Measurements from ENCODE around the gene GRPEL2.
A peak's percentile ranks its signal among the peaks of the same experiment; 100 is the strongest.

GRPEL2 gene

DNA sequence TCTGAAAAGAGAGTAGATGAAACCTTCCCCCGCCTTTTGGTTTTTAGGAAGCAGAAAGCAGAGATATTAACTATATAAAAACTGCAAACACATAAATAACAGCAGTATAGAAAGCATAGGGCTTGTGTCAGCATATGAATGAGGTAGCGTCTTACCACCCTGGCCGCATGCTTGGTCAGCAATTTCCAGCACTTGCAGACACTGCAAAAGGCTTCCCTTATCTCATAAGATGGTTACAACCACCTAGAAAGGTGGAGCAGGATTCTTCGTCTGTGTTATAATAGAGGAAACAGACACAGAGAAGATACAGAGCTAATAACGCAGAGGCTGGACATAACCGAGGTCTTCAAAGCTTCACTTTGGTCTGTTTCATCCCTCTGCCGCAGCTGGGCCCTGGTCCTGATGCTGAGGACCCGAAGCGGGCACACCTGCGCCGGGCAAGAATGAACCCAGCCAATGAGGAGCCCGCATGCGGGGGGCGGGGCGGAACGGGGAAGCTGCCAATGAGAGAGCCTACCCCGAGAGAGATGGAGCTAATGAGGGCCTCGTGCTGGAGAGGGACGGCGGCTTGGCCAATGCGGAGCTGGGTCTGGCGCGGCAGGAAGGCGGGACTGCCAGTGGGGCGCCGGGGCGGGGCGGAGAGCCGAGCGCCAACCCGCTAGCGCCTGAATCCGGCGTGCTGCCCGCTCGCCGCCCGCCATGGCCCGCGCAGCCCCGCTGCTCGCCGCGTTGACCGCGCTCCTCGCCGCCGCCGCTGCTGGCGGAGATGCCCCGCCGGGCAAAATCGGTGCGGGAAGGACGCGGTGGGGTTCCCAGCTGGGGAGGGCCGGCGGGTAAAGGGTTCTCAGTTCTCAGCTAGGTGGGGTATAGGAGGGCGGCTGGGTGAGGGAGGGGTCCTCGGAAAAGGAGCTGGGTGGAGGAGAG is 12.3 kb downstream of the GRPEL2 start, which contains the start of gene PCYOX1L:
TSS of gene PCYOX1L (plus strand) at position 677 of the 924 bp plus-strand sequence. CDS start at position 700, 23 bp downstream.
- TF ChIP-seq POLR2A (IDR thresholded peaks at IDR 0.05; ENCODE audit: low read depth, low read length) = peak; percentile 88
- DNase-seq (ENCODE audit: insufficient read length, low spot score) = peak; percentile 93
- FAIRE-seq = no peak

DNA sequence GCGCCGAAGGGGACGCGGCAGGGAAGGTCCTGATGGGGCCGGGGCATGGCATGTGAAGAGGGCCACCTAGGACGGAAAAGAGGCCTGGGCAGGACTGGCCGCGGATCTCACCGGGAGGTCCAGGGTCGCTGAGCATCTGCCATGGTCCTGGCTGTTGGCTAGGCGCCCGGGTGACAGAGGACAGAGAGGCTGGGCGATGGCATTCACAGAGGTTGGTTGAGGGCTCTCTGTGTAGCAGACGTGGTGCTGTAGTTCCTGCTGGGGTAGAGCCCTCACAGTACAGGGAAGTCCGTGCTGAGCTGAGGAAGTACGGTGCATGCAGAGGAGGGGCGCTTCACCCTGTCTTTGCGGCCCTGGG is 13.0 kb downstream of the GRPEL2 start:
- no peak for TF ChIP-seq POLR2A (IDR thresholded peaks at IDR 0.05; ENCODE audit: low read depth, low read length)
- FAIRE-seq = no peak
- DNase-seq (ENCODE audit: insufficient read length, low spot score) = no peak

DNA sequence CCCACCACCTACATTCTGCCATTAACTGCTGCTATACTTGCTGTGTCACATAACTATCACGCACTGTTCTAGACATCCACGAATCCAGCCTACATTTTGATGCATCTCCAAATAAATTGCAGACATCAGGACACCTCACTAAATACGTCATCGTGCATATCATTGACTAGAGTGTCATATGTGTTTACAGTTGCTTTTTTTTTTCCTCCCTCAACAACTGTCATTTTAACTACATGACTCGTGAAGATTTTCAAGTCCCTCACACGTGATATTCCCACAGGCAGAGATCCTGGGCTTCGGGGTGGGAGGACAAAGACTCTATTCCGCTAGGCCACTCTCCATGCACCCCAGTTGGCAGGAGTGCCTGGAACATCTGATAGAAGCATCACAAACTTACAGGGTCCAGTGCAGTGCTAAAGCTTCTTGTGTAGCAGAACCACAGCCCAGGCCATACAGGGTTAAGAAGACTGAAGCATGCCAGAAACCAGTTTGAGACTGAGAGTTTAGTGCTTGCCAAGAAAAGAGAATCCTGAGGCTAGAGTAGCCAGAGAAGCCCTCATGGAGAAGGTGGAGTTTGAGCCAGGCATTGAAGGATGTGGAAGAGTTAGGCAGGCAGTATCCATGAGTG is 13.7 kb downstream of the GRPEL2 start:
- FAIRE-seq = no peak
- no peak for TF ChIP-seq POLR2A (IDR thresholded peaks at IDR 0.05; ENCODE audit: low read depth, low read length)
- no peak for DNase-seq (ENCODE audit: insufficient read length, low spot score)

DNA sequence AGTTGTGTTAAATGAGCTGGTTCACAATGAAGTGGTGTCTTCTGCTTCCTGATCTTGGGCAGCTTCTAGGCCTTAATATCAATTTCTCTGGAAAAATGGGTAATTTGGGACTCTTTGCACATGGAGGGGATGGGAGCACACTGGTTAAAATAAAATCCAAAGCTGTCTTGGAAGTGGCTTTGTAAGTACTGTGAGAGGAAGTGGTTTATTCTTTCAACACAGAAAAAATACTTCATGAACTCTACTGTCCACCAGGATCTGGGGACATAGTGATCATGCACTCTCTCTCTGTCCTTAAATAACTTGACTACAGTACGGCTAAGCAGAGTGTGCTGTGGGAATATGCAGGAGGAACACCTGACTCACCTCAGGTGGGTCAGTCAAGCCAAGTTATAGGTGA is 15.0 kb downstream of the GRPEL2 start:
- no peak for DNase-seq (ENCODE audit: insufficient read length, low spot score)
- no peak for FAIRE-seq
- TF ChIP-seq POLR2A (IDR thresholded peaks at IDR 0.05; ENCODE audit: low read depth, low read length) = no peak

DNA sequence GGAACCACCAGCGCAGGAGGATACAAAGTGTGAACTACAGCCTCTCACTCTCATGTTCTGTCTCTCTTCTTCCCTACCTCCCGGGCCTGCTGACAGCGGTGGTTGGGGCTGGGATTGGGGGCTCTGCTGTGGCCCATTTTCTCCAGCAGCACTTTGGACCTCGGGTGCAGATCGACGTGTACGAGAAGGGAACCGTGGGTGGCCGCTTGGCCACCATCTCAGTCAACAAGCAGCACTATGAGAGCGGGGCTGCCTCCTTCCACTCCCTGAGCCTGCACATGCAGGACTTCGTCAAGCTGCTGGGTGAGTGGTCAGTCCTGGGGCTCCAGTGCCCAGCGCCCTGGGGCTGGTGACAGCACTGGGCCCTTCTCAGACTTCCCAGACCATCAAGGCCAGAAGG is 17.2 kb downstream of the GRPEL2 start:
- FAIRE-seq (no peak), DNase-seq (ENCODE audit: insufficient read length, low spot score) (no peak)

DNA sequence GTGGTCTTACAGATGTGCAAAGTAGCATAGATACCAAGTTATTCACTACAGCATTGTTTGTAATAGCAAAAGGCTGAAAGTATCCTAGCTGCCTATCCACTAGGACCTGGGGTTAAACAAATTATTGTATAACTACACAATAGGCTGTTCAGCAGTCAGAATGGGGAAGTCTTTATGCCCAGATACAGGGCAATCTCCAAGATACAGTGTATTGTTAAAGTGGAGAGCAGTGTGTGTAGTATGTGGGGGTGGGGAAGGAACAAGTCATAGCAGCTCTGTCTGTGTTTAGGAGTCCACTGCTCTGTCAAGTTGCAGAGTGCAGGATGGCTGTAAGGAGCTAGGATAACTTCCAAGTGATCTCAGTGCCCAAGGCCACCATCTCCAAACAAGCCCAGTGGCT is 18.1 kb downstream of the GRPEL2 start:
- no peak for DNase-seq (ENCODE audit: insufficient read length, low spot score)
- TF ChIP-seq POLR2A (IDR thresholded peaks at IDR 0.05; ENCODE audit: low read depth, low read length) = no peak
- no peak for FAIRE-seq

More for the DNA sequence above, 17.2 kb downstream of the GRPEL2 start:
- TF ChIP-seq POLR2A (IDR thresholded peaks at IDR 0.05; ENCODE audit: low read depth, low read length) = no peak

DNA sequence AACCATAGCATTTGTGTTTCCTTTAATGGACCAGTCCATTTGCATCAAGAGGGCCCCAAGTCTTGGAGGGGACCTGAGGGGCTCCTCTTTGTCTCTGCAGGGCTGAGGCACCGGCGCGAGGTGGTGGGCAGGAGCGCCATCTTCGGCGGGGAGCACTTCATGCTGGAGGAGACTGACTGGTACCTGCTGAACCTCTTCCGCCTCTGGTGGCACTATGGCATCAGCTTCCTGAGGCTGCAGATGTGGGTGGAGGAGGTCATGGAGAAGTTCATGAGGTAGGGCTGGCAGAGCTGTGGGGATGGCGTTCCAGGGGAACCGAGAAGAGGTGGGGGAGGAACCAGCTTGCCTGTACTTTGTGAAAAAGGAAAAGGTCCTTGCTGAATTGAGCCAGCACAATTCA is 18.6 kb downstream of the GRPEL2 start:
- no peak for TF ChIP-seq POLR2A (IDR thresholded peaks at IDR 0.05; ENCODE audit: low read depth, low read length)
- no peak for FAIRE-seq
- DNase-seq (ENCODE audit: insufficient read length, low spot score) = no peak

DNA sequence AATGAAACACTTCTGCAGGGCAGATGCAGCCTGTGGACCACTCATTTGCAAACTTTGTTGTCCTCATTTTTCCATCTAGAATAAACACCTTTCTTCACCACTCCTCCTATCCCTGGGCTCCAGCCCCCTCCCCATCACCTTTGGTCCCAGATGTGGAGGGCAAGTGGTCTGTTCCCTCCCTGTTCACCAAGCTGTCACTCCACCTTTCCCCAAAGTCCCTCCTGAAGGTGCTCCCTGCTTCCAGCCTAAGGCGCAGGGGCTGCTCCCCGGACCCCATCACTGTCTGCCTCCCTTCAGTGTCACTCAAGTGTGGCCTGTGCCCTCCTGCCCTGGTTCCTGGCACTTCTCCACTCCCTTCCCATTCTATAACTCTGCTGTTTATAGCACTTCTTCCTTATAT is 19.4 kb downstream of the GRPEL2 start:
- FAIRE-seq (no peak), DNase-seq (ENCODE audit: insufficient read length, low spot score) (no peak)
- TF ChIP-seq POLR2A (IDR thresholded peaks at IDR 0.05; ENCODE audit: low read depth, low read length) = no peak

DNA sequence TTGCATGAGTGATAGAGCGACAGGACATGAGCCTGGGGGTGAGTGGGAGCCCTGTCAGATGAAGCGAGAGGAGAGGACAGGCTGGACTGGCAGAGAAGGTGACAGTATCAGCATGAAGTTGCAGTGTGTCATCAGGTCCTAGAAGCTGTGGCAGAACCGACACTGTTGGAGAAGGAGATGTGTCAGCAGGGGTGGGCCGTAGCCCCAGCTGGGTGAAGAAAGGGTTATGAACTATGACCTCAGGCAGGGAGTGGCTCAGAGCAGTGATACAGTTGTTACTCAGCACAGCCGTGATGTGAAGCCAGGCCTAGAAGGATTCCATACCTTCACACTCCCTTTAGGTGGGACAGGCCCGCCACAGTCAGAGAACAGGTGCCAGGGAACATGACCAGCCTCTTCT is 20.1 kb downstream of the GRPEL2 start:
- no peak for FAIRE-seq
- DNase-seq (ENCODE audit: insufficient read length, low spot score) = no peak
- TF ChIP-seq POLR2A (IDR thresholded peaks at IDR 0.05; ENCODE audit: low read depth, low read length) = no peak

DNA sequence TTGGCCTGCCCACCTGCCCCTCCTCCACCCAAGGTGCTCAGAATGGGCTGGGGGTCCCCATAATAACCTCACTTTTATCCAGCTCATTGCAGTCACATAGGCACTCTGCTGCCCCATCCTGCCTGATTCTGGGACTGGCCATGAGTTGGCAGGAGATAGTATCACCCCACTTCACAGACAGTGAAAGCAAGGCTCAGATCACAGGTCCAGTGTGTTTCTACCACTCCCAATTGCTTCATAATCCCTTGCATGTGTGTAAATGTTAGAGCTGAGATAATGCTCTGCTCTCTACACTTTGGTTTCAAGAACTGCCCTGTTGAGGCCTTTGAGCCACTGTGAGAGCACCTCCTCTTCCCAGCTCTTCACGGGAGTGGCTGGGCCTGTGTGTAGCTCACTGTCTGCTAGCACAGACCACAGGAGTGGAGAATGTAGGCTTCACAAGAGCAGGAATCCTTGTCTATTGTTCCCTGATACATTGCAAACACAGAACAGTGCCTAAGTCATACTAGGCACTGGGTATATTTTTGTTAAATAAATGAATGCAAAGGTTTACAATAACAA is 20.9 kb downstream of the GRPEL2 start:
- FAIRE-seq = no peak

DNA sequence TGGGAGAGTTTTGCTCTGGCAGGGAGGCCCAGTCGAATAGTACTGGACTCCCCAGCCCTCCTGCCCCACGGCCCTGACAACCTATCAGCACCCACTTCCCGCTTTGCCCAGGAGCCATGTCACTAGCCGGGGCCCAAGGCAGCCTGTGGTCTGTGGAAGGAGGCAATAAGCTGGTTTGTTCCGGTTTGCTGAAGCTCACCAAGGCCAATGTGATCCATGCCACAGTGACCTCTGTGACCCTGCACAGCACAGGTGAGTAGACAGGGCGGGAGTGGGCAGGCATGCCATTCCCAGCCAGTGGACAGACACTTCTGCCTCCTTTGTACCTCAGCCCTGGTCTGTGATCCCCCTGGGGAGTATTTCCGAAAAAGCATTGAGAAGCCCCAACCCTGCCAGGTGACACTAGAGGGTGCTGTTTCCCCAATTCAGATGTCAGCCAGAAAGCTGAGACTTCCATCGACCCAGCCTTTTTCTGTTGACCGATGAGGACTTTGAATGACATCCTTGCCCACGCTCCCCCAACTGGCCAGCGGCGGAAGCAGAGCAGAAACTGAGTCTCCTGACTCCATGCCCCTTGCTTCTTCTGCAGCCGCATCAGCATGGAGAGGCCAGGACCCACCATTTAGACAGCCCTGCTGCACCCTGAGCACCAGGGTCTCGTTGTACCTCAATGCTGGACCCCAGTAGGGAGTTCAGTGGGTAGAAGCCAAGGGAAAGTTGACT is 22.1 kb downstream of the GRPEL2 start:
- no peak for TF ChIP-seq POLR2A (IDR thresholded peaks at IDR 0.05; ENCODE audit: low read depth, low read length)
- FAIRE-seq (no peak), DNase-seq (ENCODE audit: insufficient read length, low spot score) (peak; percentile 84)

More for the DNA sequence above, 20.9 kb downstream of the GRPEL2 start:
- TF ChIP-seq POLR2A (IDR thresholded peaks at IDR 0.05; ENCODE audit: low read depth, low read length) = no peak
- DNase-seq (ENCODE audit: insufficient read length, low spot score) = no peak

DNA sequence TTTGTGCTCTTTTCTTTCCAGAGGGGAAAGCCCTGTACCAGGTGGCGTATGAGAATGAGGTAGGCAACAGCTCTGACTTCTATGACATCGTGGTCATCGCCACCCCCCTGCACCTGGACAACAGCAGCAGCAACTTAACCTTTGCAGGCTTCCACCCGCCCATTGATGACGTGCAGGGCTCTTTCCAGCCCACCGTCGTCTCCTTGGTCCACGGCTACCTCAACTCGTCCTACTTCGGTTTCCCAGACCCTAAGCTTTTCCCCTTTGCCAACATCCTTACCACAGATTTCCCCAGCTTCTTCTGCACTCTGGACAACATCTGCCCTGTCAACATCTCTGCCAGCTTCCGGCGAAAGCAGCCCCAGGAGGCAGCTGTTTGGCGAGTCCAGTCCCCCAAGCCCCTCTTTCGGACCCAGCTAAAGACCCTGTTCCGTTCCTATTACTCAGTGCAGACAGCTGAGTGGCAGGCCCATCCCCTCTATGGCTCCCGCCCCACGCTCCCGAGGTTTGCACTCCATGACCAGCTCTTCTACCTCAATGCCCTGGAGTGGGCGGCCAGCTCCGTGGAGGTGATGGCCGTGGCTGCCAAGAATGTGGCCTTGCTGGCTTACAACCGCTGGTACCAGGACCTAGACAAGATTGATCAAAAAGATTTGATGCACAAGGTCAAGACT is 22.8 kb downstream of the GRPEL2 start:
- FAIRE-seq (no peak), DNase-seq (ENCODE audit: insufficient read length, low spot score) (no peak)
- TF ChIP-seq POLR2A (IDR thresholded peaks at IDR 0.05; ENCODE audit: low read depth, low read length) = no peak

DNA sequence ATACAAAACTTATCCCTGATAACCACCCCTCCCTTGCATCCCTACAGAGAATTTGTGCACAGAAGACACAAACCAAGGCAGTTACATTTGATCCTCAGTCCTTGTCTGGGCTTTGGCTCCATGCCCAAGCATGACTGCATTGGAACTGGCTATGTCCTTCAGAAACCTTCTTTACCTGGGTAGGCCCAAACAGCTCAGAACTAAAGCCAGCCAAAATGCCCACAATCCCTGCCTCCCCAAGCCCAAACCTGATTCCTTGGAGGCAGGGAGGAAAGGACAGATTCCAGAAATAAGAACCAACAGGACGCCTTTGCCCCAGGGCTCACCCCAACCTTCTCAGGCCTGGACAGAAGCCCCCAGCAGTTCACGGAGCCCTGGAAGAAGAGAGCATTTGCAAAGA is 25.6 kb downstream of the GRPEL2 start:
- FAIRE-seq = no peak
- DNase-seq (ENCODE audit: insufficient read length, low spot score) = no peak
- no peak for TF ChIP-seq POLR2A (IDR thresholded peaks at IDR 0.05; ENCODE audit: low read depth, low read length)
